Fibroblast of lung (primary cell): ENCODE measurements around the gene ASTL. TPM values are rescaled to one million over a fixed set of nuclear protein-coding genes. Genes with fewer than 3 reads are reported as not detected.

ENCODE experiments used
- DNase-seq, 2 donors: peaks; one replicate each; pipeline versions ENCODE4 v3.0.0 to v3.0.0-alpha.2; 2010; ENCODE audit warnings: low read depth in 2 of 2
- H2AFZ ChIP-seq: 2 replicates; pipeline ENCODE4 v1.5.1; 2012; ENCODE audit warnings: low read length, control low read depth, inconsistent platforms
- H3K27ac ChIP-seq: 2 replicates; pipeline ENCODE4 v1.5.1; 2011; ENCODE audit warnings: low read length, control low read depth; ENCODE audit not compliant: insufficient read depth
- H3K27me3 ChIP-seq: 2 replicates; pipeline ENCODE4 v1.5.1; 2011; ENCODE audit warnings: mild to moderate bottlenecking, low read length; ENCODE audit not compliant: control insufficient read depth, insufficient read depth
- H3K36me3 ChIP-seq: 2 replicates; pipeline ENCODE4 v1.5.1; 2011; ENCODE audit warnings: low read length; ENCODE audit not compliant: control insufficient read depth, insufficient read depth
- H3K4me1 ChIP-seq: 2 replicates; pipeline ENCODE4 v1.5.1; 2011; ENCODE audit warnings: low read length; ENCODE audit not compliant: control insufficient read depth, insufficient read depth; ENCODE audit errors: extremely low read depth
- H3K4me2 ChIP-seq: 2 replicates; pipeline ENCODE4 v1.5.1; 2011; ENCODE audit warnings: low read length, control low read depth; ENCODE audit not compliant: insufficient read depth; ENCODE audit errors: extremely low read depth
- H3K4me3 ChIP-seq, 4 experiments: fragments of 200-600 bp in 1 of 4; sonication (generic) in 1 of 4; replicated peaks in 1 of 4; 2 replicates each; pipeline ENCODE4 v1.5.1; 2011 to 2016; ENCODE audit warnings: low read length in 4 of 4, low read depth in 3 of 4, mild to moderate bottlenecking in 3 of 4, control low read depth in 2 of 4, inconsistent platforms in 1 of 4, mixed read lengths in 1 of 4; ENCODE audit not compliant: insufficient read depth in 1 of 4; ENCODE audit errors: control extremely low read depth in 1 of 4
- H3K79me2 ChIP-seq: 2 replicates; pipeline ENCODE4 v1.5.1; 2012; ENCODE audit warnings: mild to moderate bottlenecking, low read length, inconsistent platforms; ENCODE audit not compliant: control insufficient read depth, insufficient read depth
- H3K9ac ChIP-seq: 2 replicates; pipeline ENCODE4 v1.5.1; 2011; ENCODE audit warnings: mild to moderate bottlenecking, low read length, control low read depth; ENCODE audit not compliant: insufficient read depth
- H3K9me3 ChIP-seq: 2 replicates; pipeline ENCODE4 v1.5.1; 2012; ENCODE audit warnings: low read depth, low read length; ENCODE audit not compliant: control insufficient read depth, insufficient read depth
- H4K20me1 ChIP-seq: 2 replicates; pipeline ENCODE4 v1.5.1; 2011; ENCODE audit warnings: low read length; ENCODE audit not compliant: control insufficient read depth, insufficient read depth; ENCODE audit errors: extremely low read depth
- CTCF ChIP-seq, 2 donors: IDR thresholded peaks in 1 of 2; conservative IDR thresholded peaks in 1 of 2; 1 replicate in 1 of 2; 2 replicates in 1 of 2; pipeline ENCODE4 v1.5.1; 2011 to 2012; ENCODE audit warnings: low read length in 2 of 2, control low read depth in 1 of 2, inconsistent platforms in 1 of 2, low read depth in 1 of 2, mild to moderate bottlenecking in 1 of 2
- EZH2 ChIP-seq: IDR thresholded peaks from 2 replicates; pipeline ENCODE4 v1.5.1; 2012; ENCODE audit warnings: low read length, control low read depth, mild to moderate bottlenecking; ENCODE audit errors: missing control alignments
- polyA plus RNA-seq, 2 donors: library from polyadenylated mRNA; depleted of rRNA in 1 of 2; stranded (reverse) in 1 of 2; unstranded in 1 of 2; fragments of >200 nt; gene quantifications; 2 replicates each; pipeline ENCODE4 v1.2.1, GENCODE V29; 2011 to 2012; ENCODE audit warnings: missing spikeins in 1 of 2
- total RNA-seq: library from RNA; depleted of rRNA; stranded (reverse); fragments of >200 nt; gene quantifications from 2 replicates; pipeline ENCODE4 v1.2.1, GENCODE V29; 2014

ASTL gene
- total and polyA plus RNA-seq, 2 donors (not counting 1 experiment from before 2014, with no cell fraction given) = not detected

- H3K9me3 ChIP-seq = no peaks in the 10 kb centered on the region
- no peaks in the 10 kb centered on the region for H3K27me3 ChIP-seq
- H3K4me1 ChIP-seq = no peaks in the 10 kb centered on the region
- no peak overlapping the region for H3K4me3 ChIP-seq
- no peak overlapping the region for H3K9ac ChIP-seq
- DNase-seq = peak; percentile 41 to 81
- no peak overlapping the region for H3K27ac ChIP-seq
- H4K20me1 ChIP-seq = no peaks in the 10 kb centered on the region
- H3K4me2 ChIP-seq = no peak overlapping the region
- H3K36me3 ChIP-seq = no peaks in the 10 kb centered on the region
- no peaks in the 10 kb centered on the region for H3K79me2 ChIP-seq
- no peak overlapping the region for H2AFZ ChIP-seq
- TF ChIP-seq CTCF (conservative IDR thresholded peaks at IDR 0.05 in 1 of 2, IDR thresholded peaks at IDR 0.05 in 1 of 2; ENCODE audit: low read depth in 1 of 2, low read length in 2 of 2) (no peak), EZH2 (no peak)
Observed at GRCh38 chr2:96175951-96176350, 37.6 kb upstream of the ASTL start.

GRCh38 chr2:96174251-96175144 is 36.2 kb upstream of the ASTL start:
- no peaks in the 10 kb centered on the region for H3K27me3 ChIP-seq
- H3K9ac ChIP-seq = no peak overlapping the region
- TF ChIP-seq CTCF (conservative IDR thresholded peaks at IDR 0.05 in 1 of 2, IDR thresholded peaks at IDR 0.05 in 1 of 2; ENCODE audit: low read depth in 1 of 2, low read length in 2 of 2) = peak; percentile 82 to 94
- TF ChIP-seq EZH2 = no peak
- H3K4me2 ChIP-seq = no peak overlapping the region
- no peak overlapping the region for H3K27ac ChIP-seq
- no peaks in the 10 kb centered on the region for H3K36me3 ChIP-seq
- H3K4me3 ChIP-seq = no peak overlapping the region
- no peak overlapping the region for H2AFZ ChIP-seq
- no peaks in the 10 kb centered on the region for H3K79me2 ChIP-seq
- peak; percentile 37 to 56 for DNase-seq
- no peaks in the 10 kb centered on the region for H3K4me1 ChIP-seq
- no peaks in the 10 kb centered on the region for H4K20me1 ChIP-seq
- no peaks in the 10 kb centered on the region for H3K9me3 ChIP-seq

GRCh38 chr2:96171831-96172230 is 33.5 kb upstream of the ASTL start:
- Histone ChIP-seq H3K4me3 (no peak overlapping the region), H3K79me2 (no peaks in the 10 kb centered on the region), H3K27me3 (no peaks in the 10 kb centered on the region), H3K9me3 (no peaks in the 10 kb centered on the region), H3K27ac (no peak overlapping the region), H2AFZ (no peak overlapping the region), H3K4me1 (no peaks in the 10 kb centered on the region), H3K4me2 (no peak overlapping the region), H3K9ac (no peak overlapping the region), H3K36me3 (no peaks in the 10 kb centered on the region), H4K20me1 (no peaks in the 10 kb centered on the region)
- no peak for DNase-seq
- TF ChIP-seq CTCF (conservative IDR thresholded peaks at IDR 0.05 in 1 of 2, IDR thresholded peaks at IDR 0.05 in 1 of 2; ENCODE audit: low read depth in 1 of 2, low read length in 2 of 2) (no peak), EZH2 (no peak)
